Retina (tissue), 1 donor: ENCODE measurements around the gene ETFBKMT.

Experiments used
- DNase-seq: peaks from one replicate; pipeline ENCODE4 v3.0.0-alpha.2; 2016

ETFBKMT gene, protein sequence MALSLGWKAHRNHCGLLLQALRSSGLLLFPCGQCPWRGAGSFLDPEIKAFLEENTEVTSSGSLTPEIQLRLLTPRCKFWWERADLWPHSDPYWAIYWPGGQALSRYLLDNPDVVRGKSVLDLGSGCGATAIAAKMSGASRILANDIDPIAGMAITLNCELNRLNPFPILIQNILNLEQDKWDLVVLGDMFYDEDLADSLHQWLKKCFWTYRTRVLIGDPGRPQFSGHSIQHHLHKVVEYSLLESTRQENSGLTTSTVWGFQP

DNA sequence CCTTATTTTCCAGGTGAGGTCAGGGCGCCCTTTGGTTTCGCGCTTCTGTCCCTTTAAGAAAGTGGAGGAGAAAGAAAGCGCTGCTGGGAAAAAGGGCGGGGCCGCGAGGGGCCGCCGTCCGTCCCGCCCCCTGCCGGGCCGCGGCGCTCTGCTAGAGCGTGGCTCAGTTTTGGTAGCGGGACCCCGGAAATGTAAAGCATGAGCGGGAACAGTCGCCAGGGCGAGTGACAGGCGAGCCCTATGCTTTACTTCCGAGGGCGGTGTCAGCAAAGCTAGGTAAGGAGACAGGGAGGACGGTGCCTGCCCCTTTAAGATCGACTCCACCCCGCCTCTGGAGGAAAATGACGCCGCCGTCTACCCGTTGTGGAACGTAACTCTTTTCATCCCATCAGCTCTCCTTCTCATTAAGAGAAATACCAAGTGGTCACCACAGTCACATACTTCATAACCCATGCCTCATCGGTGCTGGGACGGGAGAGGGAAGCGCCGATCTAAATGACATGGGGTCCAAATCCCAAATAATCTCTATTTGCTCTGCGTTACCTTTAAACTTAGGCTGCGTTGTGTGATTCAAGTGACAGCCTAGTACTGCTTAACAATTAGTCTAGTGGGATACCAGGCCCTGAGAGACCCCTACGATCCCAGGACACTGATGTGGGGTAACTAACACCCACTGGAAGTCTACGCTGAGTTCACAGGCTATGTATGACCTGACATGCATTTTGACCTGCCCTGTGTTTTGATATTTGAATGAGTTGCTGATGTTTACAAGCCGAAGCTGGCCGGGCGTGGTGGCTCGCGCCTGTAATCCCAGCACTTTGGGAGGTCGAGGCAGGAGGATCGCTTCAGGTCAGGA lies at the start of gene ETFBKMT:
Gene ETFBKMT, plus strand, starts transcription at position 602 of the 856 bp plus-strand sequence. CDS start 2,266 bp downstream, outside the sequence.
- DNase-seq = peak; percentile 97

DNA sequence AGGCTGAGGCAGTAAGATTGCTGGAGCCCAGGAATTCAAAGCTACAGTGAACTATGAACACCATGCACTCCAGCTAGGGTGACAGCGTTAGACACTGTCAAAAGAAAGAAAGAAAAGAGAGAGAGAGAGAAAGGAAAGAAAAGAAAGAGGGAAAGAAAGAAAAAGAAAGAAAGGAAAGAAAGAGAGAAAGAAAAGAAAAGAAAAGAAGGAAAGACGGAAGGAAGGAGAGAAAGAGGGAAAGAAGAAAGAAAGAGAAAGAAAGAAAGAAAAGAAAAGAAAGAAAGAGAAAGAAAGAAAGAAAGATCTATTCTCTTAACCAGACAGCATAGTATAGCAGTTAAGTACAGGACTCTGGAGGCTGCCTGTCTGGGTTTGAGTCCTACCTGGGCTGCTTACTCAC lies 46.7 kb upstream of the ETFBKMT start:
- no peak for DNase-seq

DNA sequence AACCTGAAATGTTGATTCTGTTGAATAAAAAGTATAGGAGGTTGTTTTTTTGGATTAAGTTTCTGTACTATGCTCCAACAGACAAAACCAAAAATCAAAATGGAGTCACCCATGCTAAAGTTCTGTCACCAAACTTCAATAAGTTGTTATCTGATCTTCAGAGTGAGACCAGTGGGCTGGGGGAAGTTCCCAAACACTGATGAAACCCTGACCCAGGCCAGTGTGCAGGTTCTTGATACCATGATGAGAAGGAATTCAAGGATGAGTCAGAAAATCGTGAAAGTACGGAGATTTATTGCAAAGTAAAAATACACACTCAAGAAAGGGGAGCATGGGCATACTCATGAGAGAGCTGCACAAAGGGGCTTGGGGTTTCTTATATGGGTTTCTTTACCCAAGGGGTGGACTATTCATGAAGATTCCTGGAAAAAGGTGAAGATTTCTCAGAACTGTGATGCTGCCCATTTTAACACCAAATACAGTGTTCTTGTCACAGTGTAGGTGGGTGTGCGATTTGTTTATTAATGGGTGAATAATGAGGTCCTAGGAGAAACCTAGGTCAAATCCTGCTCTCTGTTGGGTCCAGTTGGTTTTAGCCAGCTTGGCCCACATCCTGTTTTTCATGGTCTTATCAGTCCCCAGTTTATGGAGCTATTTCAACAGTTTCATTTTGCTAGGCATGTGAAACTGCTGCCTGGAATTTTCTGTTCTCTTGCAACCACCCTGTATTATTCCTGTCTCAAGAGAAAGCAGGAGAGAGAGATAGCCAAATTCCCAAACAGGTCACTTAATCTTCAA lies 41.1 kb upstream of the ETFBKMT start:
- no peak for DNase-seq

DNA sequence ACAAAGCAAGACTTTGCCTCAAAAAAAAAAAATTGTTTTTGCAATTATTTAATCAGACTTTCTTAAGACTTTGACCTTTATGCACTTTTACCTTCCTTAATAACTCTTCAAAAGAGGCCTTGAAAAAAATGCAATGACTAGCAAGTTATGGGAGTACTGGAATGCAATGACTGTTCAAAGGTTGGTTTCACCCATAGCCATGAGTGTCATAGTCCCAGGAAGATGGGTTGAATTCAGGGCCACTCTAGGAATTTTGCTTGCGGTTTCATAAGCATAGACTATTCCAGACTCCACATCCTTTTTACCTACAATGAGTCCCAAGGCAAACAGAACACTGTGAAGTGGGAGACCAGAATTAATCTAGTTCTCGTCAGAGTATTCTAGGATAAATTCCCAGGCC lies 39.2 kb upstream of the ETFBKMT start:
- DNase-seq = no peak

DNA sequence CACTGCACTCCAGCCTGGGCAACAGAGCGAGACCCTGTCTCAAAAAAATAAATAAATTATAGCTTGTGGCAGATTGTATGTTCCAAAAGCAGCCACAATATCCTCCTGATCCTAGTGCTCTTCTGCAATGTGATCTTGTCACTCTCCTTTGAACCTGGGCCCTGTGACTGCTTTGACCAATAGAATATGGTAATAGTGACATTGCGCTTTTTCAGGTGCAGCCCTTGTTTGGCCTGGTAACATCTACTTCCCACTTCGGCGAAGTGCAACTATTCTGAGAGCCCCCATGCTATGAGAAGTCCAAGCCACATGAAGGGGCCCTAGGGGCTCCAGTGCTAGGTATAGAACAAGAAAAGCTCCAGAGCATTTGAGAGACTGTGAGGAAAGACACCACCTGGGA lies 37.5 kb upstream of the ETFBKMT start:
- no peak for DNase-seq

DNA sequence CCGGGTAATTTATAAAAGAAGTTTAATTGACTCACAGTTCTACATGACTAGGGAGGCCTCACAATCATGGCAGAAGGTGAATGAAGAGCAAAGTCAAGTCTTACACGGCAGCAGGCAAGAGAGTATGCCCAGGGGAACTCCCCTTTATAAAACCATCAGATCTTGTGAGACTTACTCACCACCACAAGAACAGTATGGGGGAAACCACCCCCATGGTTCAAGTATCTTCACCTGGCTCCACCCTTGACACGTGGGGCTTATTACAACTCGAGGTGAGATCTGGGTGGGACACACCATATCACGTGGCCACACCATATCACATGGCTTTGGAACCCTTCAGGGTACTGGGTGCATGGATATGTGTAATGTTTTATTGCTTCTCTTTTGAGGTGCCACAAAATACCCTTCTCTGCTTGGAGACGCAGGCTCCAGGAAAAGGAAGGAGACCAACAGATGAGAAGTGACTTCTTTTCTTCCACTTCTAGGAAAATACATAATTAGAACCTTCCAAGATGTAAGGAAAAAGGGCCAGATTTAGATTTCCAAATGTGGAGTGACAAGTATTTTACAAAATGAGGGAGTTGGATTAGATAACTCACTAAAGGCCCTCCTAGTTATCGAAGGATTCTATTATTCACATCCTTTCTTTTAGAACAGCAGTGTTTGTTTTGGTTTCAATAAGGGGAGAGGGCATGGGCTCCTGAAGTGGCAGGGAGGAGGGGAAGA lies 33.1 kb upstream of the ETFBKMT start:
- DNase-seq = no peak

DNA sequence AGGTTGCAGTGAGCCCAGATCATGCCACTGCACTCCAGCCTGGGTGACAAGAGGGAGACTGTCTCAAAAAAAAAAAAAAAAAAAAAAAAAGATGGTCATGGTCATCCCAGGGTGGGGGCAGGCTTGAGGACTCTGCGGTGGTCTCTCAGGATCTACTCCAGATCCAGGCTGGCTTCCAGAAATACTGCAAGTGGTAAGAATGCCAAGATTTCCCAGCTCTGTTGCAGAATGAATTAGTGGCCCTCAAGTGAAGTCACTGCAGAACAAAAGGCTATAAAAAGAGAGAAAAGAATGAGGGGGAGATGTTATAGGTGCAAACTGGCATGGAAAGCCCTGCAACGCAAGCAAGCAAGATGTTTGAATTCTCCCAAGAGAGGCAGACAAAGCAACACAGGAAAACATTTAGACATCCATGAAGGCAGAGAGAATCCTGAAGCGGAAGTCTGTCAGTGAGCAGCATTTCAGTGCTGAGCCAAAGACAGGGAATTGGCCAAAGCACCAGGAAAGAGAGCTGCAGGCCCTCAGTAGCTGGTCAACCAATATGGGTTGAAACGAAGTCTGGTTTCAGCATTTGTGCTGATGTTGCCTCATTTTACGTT lies 31.9 kb upstream of the ETFBKMT start:
- DNase-seq = no peak

DNA sequence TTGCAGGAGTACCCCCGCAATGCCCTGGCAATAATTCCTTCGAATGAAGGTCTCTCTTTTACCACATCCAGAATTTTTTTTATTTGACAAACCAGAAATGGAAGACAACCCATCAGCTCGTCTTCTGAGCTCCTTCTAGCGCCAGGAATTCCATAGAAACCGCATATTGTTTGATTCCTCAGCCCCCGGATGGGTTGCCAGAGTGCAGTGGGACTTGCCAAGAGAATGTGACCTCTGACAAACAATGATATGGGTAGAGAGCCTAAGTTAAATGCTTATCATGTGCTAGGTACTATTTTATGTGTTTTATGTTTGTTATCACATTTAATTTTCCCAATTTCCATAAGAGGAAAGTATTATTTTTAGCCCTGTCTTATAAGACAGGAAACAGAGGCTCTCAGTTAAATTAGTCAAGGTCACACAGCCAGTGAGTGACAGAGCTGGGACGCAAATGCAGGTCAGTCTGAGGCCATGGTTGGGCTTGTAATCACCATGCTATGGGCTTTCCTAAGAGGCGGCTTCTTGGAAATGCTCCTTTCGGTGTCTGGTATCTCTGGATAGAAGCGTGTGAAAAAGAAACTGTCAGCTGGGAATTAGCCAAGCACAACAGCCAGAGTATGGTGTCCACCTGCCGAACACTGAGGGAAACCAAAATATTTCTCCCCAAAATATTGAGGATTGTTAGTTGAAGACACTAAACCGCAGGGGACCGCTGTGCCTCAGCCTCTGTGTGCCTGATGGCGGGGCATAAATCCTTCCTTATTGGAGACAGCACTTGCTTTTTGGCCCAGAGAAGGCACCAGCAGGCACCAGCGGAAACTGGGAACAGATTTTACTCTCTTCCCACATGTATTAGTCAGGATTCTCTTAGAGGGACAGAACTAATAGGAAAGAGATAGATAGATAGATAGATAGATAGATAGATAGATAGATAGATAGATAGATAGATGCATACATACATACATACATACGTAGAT lies 29.4 kb upstream of the ETFBKMT start:
- no peak for DNase-seq

DNA sequence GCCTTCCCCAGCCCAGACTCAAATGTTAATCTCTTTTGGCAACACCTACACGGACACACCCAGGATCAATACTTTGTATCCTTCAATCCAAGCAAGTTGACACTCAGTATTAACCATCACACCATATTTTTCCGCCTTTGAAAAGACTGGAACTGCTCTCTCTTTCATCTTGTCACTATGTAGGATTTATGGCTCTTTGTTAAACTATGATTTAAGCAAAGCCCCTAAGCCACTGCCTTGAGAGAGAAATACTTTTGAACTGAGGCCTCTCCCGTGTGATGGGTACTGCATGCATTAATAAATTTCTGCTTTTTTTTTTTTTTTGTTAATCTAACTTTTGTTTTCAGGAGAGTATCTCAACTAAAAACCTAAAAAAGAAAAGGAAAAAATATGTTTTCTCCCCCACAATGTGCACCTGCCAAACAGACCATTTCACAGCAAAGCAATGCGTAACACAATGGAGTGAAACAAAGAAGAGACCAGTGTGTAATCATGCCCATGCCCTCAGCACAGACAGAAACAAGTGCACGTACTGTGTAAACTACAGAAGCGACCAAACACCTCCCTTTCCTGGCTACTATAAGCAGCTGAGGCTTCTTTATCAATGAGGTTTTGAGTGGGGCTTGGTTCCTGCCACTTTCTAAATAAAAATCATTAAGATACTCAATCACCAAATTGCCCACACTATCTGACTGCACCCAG lies 28.3 kb upstream of the ETFBKMT start:
- DNase-seq = no peak

DNA sequence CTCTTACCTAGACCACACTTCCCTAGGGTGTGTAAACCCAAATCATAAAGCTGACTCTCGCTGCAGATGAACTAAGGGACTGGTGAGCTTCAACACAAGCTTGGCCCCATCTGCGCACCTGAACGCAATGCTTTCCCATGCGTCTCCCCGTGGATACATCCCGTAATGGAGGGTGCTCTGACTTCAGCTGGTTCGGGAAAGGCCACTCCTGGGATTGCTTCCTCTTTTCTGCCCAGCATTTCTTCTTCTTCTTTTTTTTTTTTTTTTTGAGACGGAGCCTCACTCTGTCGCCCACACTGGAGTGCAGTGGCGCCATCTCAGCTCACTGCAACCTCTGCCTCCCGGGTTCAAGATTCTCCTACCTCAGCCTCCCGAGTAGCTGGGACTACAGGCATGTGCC lies 27.7 kb upstream of the ETFBKMT start:
- no peak for DNase-seq

DNA sequence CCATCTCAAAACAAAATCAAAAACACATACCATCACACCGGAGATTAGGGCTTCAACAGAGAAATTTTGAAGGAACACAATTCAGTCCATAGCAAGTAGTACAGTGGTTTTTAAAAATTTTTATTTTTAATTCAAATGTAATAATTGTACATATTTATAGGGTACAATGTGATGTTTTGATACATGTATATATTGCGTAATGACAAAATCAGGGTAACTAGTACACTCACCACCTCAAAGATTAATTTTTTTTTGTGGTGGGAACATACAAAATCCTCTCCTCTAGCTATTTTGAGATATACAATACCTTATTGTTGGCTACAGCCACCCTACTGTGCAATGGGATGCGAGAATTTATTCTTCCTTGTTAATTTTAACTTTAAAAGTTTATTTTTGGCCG lies 26.0 kb upstream of the ETFBKMT start:
- no peak for DNase-seq

DNA sequence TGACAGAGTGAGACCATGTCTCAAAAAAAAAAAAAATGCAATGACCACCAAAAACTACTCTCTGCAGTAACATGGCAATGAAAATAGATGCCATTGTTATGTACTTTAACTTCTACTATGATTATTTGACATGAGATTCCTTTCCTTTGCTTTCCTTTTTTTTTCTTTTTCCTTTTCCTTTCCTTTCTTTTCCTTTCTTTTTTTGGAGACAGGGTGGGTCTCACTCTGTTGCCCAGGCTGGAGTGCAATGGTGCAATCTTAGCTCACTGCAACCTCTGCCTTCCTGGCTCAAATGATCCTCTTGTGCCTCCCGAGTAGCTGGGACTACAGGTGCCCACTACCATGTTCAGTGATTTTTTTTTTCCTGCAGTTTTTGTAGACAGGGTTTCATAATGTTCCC lies 24.9 kb upstream of the ETFBKMT start:
- DNase-seq = no peak

DNA sequence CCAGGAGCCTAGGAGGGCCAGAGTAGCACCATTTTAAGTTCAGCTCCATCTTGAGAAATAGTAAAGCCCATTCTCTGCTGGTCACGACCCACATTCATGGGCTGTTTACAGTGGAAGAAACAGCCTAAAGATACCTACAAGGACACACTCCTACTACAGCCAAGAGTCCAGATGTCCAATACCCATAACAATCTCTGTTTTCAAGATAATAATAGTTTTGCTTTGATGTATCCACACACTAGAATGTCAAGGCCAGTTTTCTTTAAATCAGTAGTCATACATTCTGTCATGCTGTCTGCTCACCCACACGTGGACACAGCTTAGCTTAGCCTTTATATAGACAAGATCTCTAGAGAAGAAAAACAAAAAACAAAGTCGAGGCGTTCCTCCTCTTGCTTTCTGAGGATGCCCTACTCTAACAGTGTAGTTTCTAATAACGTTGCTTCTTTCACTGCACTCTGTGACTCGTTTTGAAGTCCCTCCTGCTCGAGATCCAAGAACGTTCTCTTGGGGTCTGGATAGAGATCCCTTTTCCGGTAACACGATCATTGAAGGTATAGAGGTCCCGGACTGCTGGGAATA lies 17.9 kb upstream of the ETFBKMT start:
- DNase-seq = no peak

DNA sequence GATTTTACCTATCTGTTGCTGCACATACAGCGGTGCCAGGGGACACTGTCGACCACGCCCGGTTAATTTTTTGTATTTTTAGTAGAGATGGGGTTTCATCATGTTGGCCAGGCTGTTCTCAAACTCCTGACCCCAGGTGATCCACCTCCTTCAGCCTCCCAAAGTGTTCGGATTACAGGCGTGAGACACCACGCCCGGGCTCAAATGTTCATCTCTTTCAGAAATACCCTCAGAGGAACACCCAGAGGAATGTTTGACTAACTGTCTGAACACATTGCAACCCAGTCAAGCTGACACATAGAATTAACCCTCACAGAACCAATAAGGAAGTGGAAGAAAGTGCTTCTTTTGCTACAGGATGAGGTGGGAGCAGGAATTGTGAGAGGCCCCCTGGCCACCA lies 15.0 kb upstream of the ETFBKMT start:
- peak; percentile 39 for DNase-seq

DNA sequence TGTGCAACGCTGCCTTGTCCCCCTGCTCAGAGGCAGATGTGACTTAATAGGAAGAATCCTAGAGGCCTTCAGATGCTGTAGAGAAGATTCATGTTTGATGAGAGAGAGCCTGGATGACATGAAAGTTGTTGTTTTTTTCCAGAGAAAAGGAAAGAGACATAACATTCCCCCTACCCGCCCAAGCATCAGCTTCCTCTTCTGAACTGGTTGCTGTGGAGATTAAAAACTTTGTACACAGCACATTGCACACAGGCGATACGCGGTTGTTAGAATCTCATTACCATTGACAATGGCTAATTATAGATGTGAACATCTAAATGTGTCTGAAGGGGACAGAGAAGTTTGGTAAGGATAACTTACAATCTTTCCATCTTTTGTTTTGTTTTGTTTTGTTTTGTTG lies 13.6 kb upstream of the ETFBKMT start:
- no peak for DNase-seq

DNA sequence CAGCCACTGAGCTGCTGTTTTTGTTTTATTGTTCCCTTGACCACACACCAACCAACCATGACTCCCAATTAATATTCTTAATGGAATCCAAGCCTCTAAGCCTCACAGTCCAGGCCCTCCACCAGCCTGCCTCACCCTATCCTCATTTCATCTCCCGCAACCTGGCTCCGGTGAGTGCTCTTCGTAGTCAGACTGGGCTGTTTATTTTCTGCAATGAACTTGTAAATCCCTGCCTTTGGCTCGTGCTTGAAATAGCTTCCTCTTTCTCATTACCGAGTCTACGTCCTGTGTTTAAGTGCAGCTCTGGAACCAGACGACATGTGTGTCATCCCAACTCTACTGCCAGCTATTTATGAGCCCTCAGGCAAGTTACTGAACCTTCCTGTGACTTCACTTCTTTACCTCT lies 12.4 kb upstream of the ETFBKMT start:
- no peak for DNase-seq

DNA sequence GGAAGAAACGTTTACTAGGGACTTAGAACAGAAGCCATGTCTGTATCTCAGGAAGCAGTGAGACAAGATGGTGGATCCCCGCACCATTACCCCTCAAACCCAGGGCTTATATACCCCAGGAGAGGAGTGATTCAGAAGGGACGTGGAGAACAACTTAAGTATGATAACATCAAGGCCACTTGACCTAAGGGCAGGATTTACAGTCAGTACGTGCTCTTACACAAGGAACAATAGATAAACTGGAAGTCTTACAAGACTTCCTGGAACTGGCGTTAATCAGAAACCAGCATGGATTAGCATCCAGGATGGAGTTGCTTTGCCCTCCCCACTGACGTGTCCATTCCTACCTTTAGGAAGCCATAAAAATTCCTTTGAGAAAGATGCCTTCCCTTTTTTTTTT lies 8.6 kb upstream of the ETFBKMT start:
- DNase-seq = no peak

DNA sequence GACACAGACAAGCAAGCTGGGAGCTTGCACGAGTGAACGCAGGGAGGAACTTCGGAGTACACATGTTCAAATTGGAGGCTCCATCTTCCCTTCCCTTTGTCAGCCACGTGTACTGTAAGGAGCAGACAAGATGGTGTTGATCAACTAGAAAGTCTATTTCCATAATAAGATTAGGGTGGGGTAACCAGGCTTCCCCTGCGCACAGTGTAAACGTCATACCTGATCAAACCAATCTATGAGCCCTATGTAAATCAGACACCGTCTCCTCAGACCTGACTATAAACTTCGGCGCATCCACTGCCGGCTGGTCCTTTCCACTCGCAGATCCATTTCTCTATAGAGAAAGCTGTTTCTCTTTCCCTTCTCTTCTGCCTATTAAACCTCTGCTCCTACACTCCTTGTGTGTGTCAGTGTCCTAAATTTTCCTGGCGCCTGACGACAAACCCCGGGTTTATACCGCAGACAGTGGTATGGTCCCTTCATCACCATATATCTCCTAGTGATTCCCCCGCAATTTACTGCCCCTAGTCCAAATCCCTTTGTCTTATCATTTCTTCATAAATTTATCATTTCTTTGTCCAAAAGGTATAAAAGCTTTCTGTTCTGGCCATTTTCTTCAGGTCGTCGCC lies 7.5 kb upstream of the ETFBKMT start:
- DNase-seq = no peak

DNA sequence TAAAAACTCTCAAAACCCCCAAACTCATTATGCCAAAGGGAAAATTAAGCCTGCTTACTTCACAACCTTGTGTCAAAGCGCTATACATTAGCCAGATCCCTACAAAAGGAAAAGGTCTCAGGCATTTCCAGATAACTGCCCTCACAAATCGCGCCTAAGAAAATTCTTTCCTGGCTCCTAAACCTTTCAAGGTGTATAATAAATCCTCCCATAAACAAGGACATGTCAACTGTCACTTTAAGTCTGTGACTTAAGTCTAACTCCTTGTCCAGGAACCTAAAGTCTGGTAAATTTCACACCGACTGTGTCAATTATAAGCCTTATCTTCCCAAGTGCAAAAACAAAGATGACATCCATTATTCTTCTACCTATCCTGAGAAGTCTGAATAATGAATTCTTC lies 4.3 kb upstream of the ETFBKMT start:
- no peak for DNase-seq

DNA sequence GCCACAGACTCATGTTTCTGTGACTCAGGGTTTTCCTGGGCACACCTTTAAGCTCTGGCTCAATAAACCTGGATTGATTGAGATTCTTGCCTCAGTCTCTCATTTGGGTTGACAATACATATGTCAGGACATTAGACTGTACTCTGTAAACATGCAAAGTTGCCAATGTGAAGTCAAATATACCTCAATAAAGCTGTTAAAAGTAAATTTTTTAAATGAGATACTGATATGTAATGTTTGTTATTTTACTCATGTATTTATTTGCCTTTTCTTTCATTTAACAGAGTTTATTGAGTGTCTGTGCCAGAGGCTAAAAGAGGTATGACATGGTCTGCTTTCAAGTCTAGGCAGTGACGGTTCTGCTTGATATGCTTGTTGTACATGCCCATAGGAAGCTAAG lies 3.7 kb upstream of the ETFBKMT start:
- no peak for DNase-seq
